HEK293 (cell line): ENCODE data around the gene MGLL.

Experiments used
- CTCF ChIA-PET: fragments of 350-600 bp; formaldehyde crosslinking; extraction: SDS; loops from one replicate; lab custom pipeline; 2021; ENCODE audit warnings: antibody characterized with exemption; lab: Yijun Ruan, JAX
- POLR2A ChIA-PET: fragments of 300-600 bp; formaldehyde crosslinking; extraction: SDS; loops from one replicate; lab custom pipeline; 2020; ENCODE audit warnings: antibody characterized with exemption, inconsistent platforms; lab: Yijun Ruan, JAX
- H3K27ac ChIP-seq: fragments of 200-500 bp; sonication (Bioruptor generic); 2 replicates; pipeline ENCODE4 v1.5.1; 2014; ENCODE audit warnings: low read depth, low read length, control low read depth, inconsistent platforms; ENCODE audit errors: extremely low read depth
- H3K36me3 ChIP-seq, 2 experiments: fragments of 200-500 bp in 1 of 2; sonication (Bioruptor generic) in 1 of 2; 1 replicate in 1 of 2; 2 replicates in 1 of 2; pipeline ENCODE4 v1.5.1; 2014 to 2017; ENCODE audit warnings: inconsistent platforms in 2 of 2, low read length in 2 of 2; ENCODE audit not compliant: control insufficient read depth in 2 of 2, insufficient read depth in 1 of 2
- H3K4me1 ChIP-seq: fragments of 200-500 bp; sonication (Bioruptor generic); 2 replicates; pipeline ENCODE4 v1.5.1; 2014; ENCODE audit warnings: mild to moderate bottlenecking, low read length, inconsistent platforms; ENCODE audit not compliant: control insufficient read depth, insufficient read depth
- H3K4me3 ChIP-seq: 2 replicates; pipeline ENCODE4 v1.5.1; 2011; ENCODE audit warnings: low read depth, mild to moderate bottlenecking, control low read depth, low read length, moderate library complexity
- H3K9me3 ChIP-seq: fragments of 200-500 bp; sonication (Bioruptor generic); 2 replicates; pipeline ENCODE4 v1.5.1; 2014; ENCODE audit warnings: low read depth, low read length, inconsistent platforms; ENCODE audit not compliant: control insufficient read depth, insufficient read depth
- FEZF1 ChIP-seq: fragments of 450-650 bp; formaldehyde crosslinking; IDR thresholded peaks from 2 replicates; pipeline ENCODE4 v1.5.1; 2016; ENCODE audit warnings: missing biosample characterization, missing genetic modification characterization
- HOXA7 ChIP-seq: sonication (generic); formaldehyde crosslinking; IDR thresholded peaks from 2 replicates; pipeline ENCODE4 v1.8.1; 2022; ENCODE audit warnings: missing genetic modification reagents, borderline replicate concordance
- MYNN ChIP-seq: fragments of 450-650 bp; formaldehyde crosslinking; IDR thresholded peaks from 2 replicates; pipeline ENCODE4 v1.5.1; 2016; ENCODE audit warnings: missing biosample characterization, missing genetic modification characterization, borderline replicate concordance
- PRDM1 ChIP-seq: fragments of 450-650 bp; formaldehyde crosslinking; IDR thresholded peaks from 2 replicates; pipeline ENCODE4; 2016; ENCODE audit warnings: missing biosample characterization, missing genetic modification characterization
- YY2 ChIP-seq: fragments of 450-650 bp; formaldehyde crosslinking; IDR thresholded peaks from 2 replicates; pipeline ENCODE4 v1.5.1; 2016; ENCODE audit warnings: missing biosample characterization, missing genetic modification characterization
- ZBTB48 ChIP-seq: fragments of 450-650 bp; formaldehyde crosslinking; IDR thresholded peaks from 2 replicates; pipeline ENCODE4 v1.5.1; 2016; ENCODE audit warnings: missing biosample characterization, missing genetic modification characterization
- ZNF174 ChIP-seq: fragments of 450-650 bp; formaldehyde crosslinking; IDR thresholded peaks from 2 replicates; pipeline ENCODE4 v1.5.0; 2017; ENCODE audit warnings: missing biosample characterization, mild to moderate bottlenecking, missing genetic modification characterization
- ZNF202 ChIP-seq: fragments of 450-650 bp; formaldehyde crosslinking; IDR thresholded peaks from 2 replicates; pipeline ENCODE4 v1.5.1; 2016; ENCODE audit warnings: missing biosample characterization, missing genetic modification characterization, borderline replicate concordance
- ZNF211 ChIP-seq: fragments of 450-650 bp; formaldehyde crosslinking; IDR thresholded peaks from 2 replicates; pipeline ENCODE4 v1.5.1; 2016; ENCODE audit warnings: low read depth, missing biosample characterization, missing genetic modification characterization
- ZNF239 ChIP-seq: fragments of 450-650 bp; formaldehyde crosslinking; IDR thresholded peaks from 2 replicates; pipeline ENCODE4 v1.5.1; 2016; ENCODE audit warnings: missing biosample characterization, missing genetic modification characterization
- ZNF596 ChIP-seq: fragments of 450-650 bp; IDR thresholded peaks from 2 replicates; pipeline ENCODE4 v1.5.0; 2018; ENCODE audit warnings: missing biosample characterization, mild to moderate bottlenecking, missing genetic modification characterization, moderate library complexity
- ZNF707 ChIP-seq: fragments of 450-650 bp; formaldehyde crosslinking; IDR thresholded peaks from 2 replicates; pipeline ENCODE4 v1.5.1; 2016; ENCODE audit warnings: missing biosample characterization, missing genetic modification characterization
- ZSCAN18 ChIP-seq: fragments of 450-650 bp; formaldehyde crosslinking; IDR thresholded peaks from 2 replicates; pipeline ENCODE4 v1.5.1; 2016; ENCODE audit warnings: missing biosample characterization, missing genetic modification characterization
- ZSCAN5A ChIP-seq: fragments of 450-650 bp; formaldehyde crosslinking; IDR thresholded peaks from 2 replicates; pipeline ENCODE4 v1.5.1; 2016; ENCODE audit warnings: missing biosample characterization, missing genetic modification characterization
- TF ChIP-seq, protein P1 (sequence below): fragments of 450-650 bp; formaldehyde crosslinking; IDR thresholded peaks from 2 replicates; pipeline ENCODE4 v1.5.1; 2017; ENCODE audit warnings: missing biosample characterization, missing genetic modification characterization
- TF ChIP-seq, protein P2 (sequence below): fragments of 450-650 bp; formaldehyde crosslinking; IDR thresholded peaks from 2 replicates; pipeline ENCODE4 v1.5.1; 2016; ENCODE audit warnings: missing biosample characterization, missing genetic modification characterization, borderline replicate concordance
- TF ChIP-seq, protein P3 (sequence below): fragments of 450-650 bp; formaldehyde crosslinking; IDR thresholded peaks from 2 replicates; pipeline ENCODE4 v1.5.1; 2016; ENCODE audit warnings: missing biosample characterization, missing genetic modification characterization
- TF ChIP-seq, protein P4 (sequence below): fragments of 450-650 bp; formaldehyde crosslinking; IDR thresholded peaks from 2 replicates; pipeline ENCODE4 v1.5.1; 2016; ENCODE audit warnings: missing biosample characterization, missing genetic modification characterization

Gene MGLL

DNA sequence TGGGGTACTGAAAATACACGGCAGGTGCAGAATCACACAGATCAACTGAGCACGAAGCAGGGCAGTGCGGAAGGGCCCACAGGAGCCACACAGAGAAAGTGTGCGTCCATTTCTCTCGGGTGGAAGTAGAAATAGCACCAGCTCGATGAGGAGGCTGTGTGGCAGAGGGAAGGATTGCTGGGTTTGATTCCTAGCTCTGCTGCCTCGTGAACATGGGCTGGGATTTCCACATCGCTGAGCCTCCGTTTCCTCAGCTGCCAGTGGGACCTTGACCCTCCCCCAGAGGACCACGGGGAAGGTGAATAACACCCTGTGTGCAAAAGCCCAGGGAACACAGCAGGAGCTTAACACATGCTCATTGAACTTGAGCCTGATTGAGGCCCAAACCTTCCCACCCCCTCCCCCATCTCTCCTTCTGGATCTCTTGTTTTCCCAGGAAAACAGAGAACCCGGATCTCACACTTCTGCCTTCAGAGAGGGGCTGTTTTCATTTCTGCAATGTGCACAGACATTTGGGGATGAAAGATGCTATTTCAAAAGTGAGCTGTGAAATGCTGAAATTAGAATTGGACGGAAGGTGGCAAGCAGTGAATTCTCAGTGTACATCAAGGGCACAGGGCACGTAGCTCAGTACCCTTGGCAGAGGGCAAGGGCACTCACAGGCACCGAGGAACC is 111.2 kb downstream of the MGLL start (continued):
- TF ChIP-seq ZSCAN5A (tag by site-specific recombination) (no peak), ZBTB48 (tag by site-specific recombination) (no peak), ZNF174 (tag by site-specific recombination) (no peak)

GRCh38 chr3:127710155-127710941 is 112.0 kb downstream of the MGLL start:
- CTCF ChIA-PET = interaction anchor here (1.1 kb wide), 1 partner anchor 13 kb away, joined by 5 read pairs; no protein-coding TSS in a partner anchor
- H3K36me3 ChIP-seq = no peaks in the 10 kb centered on the region
- POLR2A ChIA-PET = no interaction called here
- H3K4me3 ChIP-seq = no peak overlapping the region
- no peaks in the 10 kb centered on the region for H3K9me3 ChIP-seq
- TF ChIP-seq ZNF707 (no peak), ZNF239 (tag by site-specific recombination) (no peak), YY2 (no peak), MYNN (tag by site-specific recombination) (no peak), HOXA7 (CRISPR knock-in tag) (no peak)
- no peak overlapping the region for H3K27ac ChIP-seq
- H3K4me1 ChIP-seq = no peaks in the 10 kb centered on the region

DNA sequence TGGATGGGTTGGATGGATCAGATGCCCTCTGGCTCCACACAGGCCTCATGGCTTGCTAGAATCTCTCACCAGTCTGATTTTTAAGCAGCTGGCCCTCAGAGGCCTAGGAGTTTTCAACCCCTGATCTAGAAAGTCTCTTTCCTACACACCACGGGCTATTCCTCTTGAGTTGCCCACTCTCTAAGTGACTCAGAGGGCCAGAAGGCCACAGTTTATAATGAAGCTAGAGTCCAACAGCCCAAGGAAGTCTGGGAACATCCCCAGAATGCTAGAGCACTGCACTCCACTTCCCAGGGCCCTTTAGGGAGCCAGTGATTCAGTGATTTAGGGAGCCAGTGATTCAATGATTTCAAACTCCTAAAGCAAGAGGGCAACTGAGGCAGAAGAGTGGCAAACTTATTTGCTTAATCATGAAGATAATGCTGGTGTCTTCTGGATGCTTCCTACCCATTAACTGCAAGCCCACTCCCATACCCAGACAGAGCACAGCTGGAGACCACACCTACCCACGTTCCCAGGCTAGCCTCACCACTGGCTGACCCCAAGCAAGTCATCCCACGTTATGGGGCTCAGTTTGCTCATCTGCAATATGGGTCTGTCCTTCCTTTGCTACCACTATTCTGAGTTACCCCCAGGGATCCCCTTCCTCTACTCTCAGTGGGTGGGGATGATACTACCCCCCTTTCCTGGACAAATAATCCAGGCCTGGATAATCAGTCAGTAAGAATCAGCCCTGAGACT is 112.8 kb downstream of the MGLL start:
- Histone ChIP-seq H3K4me3 (no peak overlapping the region), H3K36me3 (no peaks in the 10 kb centered on the region), H3K27ac (no peak overlapping the region), H3K4me1 (no peaks in the 10 kb centered on the region), H3K9me3 (no peaks in the 10 kb centered on the region)
- CTCF ChIA-PET = interaction anchor here (1.1 kb wide), 1 partner anchor 12 kb away, joined by 5 read pairs; no protein-coding TSS in a partner anchor
- POLR2A ChIA-PET = no interaction called here
- TF ChIP-seq FEZF1 (no peak), ZNF211 (no peak), PRDM1 (tag by site-specific recombination) (no peak), ZNF596 (tag by site-specific recombination) (no peak), ZSCAN18 (no peak), ZNF202 (tag by site-specific recombination) (no peak)
- TF ChIP-seq, protein P1, sequence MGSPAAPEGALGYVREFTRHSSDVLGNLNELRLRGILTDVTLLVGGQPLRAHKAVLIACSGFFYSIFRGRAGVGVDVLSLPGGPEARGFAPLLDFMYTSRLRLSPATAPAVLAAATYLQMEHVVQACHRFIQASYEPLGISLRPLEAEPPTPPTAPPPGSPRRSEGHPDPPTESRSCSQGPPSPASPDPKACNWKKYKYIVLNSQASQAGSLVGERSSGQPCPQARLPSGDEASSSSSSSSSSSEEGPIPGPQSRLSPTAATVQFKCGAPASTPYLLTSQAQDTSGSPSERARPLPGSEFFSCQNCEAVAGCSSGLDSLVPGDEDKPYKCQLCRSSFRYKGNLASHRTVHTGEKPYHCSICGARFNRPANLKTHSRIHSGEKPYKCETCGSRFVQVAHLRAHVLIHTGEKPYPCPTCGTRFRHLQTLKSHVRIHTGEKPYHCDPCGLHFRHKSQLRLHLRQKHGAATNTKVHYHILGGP (tag by site-specific recombination) = no peak
- TF ChIP-seq, protein P2, sequence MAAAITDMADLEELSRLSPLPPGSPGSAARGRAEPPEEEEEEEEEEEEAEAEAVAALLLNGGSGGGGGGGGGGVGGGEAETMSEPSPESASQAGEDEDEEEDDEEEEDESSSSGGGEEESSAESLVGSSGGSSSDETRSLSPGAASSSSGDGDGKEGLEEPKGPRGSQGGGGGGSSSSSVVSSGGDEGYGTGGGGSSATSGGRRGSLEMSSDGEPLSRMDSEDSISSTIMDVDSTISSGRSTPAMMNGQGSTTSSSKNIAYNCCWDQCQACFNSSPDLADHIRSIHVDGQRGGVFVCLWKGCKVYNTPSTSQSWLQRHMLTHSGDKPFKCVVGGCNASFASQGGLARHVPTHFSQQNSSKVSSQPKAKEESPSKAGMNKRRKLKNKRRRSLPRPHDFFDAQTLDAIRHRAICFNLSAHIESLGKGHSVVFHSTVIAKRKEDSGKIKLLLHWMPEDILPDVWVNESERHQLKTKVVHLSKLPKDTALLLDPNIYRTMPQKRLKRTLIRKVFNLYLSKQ (tag by site-specific recombination) = no peak
- TF ChIP-seq, protein P3, sequence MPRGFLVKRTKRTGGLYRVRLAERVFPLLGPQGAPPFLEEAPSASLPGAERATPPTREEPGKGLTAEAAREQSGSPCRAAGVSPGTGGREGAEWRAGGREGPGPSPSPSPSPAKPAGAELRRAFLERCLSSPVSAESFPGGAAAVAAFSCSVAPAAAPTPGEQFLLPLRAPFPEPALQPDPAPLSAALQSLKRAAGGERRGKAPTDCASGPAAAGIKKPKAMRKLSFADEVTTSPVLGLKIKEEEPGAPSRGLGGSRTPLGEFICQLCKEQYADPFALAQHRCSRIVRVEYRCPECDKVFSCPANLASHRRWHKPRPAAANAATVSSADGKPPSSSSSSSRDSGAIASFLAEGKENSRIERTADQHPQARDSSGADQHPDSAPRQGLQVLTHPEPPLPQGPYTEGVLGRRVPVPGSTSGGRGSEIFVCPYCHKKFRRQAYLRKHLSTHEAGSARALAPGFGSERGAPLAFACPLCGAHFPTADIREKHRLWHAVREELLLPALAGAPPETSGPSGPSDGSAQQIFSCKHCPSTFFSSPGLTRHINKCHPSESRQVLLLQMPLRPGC = no peak
- TF ChIP-seq, protein P4, sequence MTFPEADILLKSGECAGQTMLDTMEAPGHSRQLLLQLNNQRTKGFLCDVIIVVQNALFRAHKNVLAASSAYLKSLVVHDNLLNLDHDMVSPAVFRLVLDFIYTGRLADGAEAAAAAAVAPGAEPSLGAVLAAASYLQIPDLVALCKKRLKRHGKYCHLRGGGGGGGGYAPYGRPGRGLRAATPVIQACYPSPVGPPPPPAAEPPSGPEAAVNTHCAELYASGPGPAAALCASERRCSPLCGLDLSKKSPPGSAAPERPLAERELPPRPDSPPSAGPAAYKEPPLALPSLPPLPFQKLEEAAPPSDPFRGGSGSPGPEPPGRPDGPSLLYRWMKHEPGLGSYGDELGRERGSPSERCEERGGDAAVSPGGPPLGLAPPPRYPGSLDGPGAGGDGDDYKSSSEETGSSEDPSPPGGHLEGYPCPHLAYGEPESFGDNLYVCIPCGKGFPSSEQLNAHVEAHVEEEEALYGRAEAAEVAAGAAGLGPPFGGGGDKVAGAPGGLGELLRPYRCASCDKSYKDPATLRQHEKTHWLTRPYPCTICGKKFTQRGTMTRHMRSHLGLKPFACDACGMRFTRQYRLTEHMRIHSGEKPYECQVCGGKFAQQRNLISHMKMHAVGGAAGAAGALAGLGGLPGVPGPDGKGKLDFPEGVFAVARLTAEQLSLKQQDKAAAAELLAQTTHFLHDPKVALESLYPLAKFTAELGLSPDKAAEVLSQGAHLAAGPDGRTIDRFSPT = no peak
